Smooth muscle cell (in vitro differentiated cells): ENCODE data around the gene SMAD6. TPM values are rescaled to one million over a fixed set of nuclear protein-coding genes. Genes with fewer than 3 reads are reported as not detected.
"Not testable (repeated sequence)": the region's sequence is repeated elsewhere in the genome, so short reads cannot be mapped to it uniquely, and the experiment has no call there.

ENCODE experiments used
- DNase-seq: peaks from one replicate; lab custom pipeline; 2025; ENCODE audit not compliant: unreplicated experiment; lab: John Stamatoyannopoulos, UW
- H2AFZ ChIP-seq: fragments of 200-600 bp; sonication (generic); 2 replicates; pipeline ENCODE4 v1.6.0; 2016; ENCODE audit warnings: antibody characterized with exemption, low read depth, mild to moderate bottlenecking
- H3F3A ChIP-seq: fragments of 200-600 bp; sonication (generic); 2 replicates; pipeline ENCODE4 v1.6.0; 2017; ENCODE audit warnings: antibody characterized with exemption, low read depth
- H3K27ac ChIP-seq: fragments of 200-600 bp; sonication (generic); 2 replicates; pipeline ENCODE4 v1.5.1; 2016; ENCODE audit warnings: low read depth, mild to moderate bottlenecking
- H3K27me3 ChIP-seq: fragments of 200-600 bp; sonication (generic); 2 replicates; pipeline ENCODE4 v1.6.1; 2016; ENCODE audit warnings: low read depth, mild to moderate bottlenecking
- H3K36me3 ChIP-seq: fragments of 200-600 bp; sonication (generic); 2 replicates; pipeline ENCODE4 v1.5.1; 2016; ENCODE audit warnings: low read depth
- H3K4me1 ChIP-seq: fragments of 200-600 bp; sonication (generic); 2 replicates; pipeline ENCODE4 v1.5.1; 2016; ENCODE audit warnings: low read depth
- H3K4me2 ChIP-seq: fragments of 200-600 bp; sonication (generic); 2 replicates; pipeline ENCODE4 v1.6.0; 2016; ENCODE audit warnings: mild to moderate bottlenecking
- H3K4me3 ChIP-seq: fragments of 200-600 bp; sonication (generic); 2 replicates; pipeline ENCODE4 v1.5.1; 2016; ENCODE audit warnings: mild to moderate bottlenecking
- H3K79me2 ChIP-seq: fragments of 200-600 bp; sonication (generic); 2 replicates; pipeline ENCODE4 v1.6.0; 2016; ENCODE audit warnings: low read depth, mild to moderate bottlenecking
- H3K9ac ChIP-seq: fragments of 200-600 bp; sonication (generic); 2 replicates; pipeline ENCODE4 v1.6.0; 2016; ENCODE audit warnings: low read depth
- H3K9me3 ChIP-seq: fragments of 200-600 bp; sonication (generic); replicated peaks from 2 replicates; pipeline ENCODE4 v1.5.1; 2016; ENCODE audit warnings: low read depth
- H4K20me1 ChIP-seq: fragments of 200-600 bp; sonication (generic); 2 replicates; pipeline ENCODE4 v1.6.0; 2016; ENCODE audit warnings: low read depth
- WGBS: methylation state at CpG from one replicate; pipeline ENCODE4 v1.1.7; 2016; ENCODE audit warnings: low lambda C conversion rate; 5-methylcytosine and 5-hydroxymethylcytosine counted together
- polyA plus RNA-seq: library from polyadenylated mRNA; unstranded; fragments of >200 nt; fragmentation: Nextera tagmentation; extraction: Ambion mirVana; gene quantifications from 2 replicates; pipeline ENCODE4 v1.2.1, GENCODE V29; 2016
- total RNA-seq: library from RNA; depleted of rRNA; stranded (reverse); fragments of >200 nt; gene quantifications from 2 replicates; pipeline ENCODE4 v1.2.3, GENCODE V29; 2014
- TF ChIP-seq, protein P1 (sequence below): fragments of 200-600 bp; sonication (generic); IDR thresholded peaks from 2 replicates; pipeline ENCODE4 v1.5.1; 2017; ENCODE audit warnings: borderline replicate concordance, mild to moderate bottlenecking, antibody characterized with exemption; ENCODE audit not compliant: insufficient read depth, poor library complexity, severe bottlenecking

The SMAD6 gene
- total and polyA plus RNA-seq, 2 experiments from 2014 or later, result 42.6 to 44.0 TPM

DNA sequence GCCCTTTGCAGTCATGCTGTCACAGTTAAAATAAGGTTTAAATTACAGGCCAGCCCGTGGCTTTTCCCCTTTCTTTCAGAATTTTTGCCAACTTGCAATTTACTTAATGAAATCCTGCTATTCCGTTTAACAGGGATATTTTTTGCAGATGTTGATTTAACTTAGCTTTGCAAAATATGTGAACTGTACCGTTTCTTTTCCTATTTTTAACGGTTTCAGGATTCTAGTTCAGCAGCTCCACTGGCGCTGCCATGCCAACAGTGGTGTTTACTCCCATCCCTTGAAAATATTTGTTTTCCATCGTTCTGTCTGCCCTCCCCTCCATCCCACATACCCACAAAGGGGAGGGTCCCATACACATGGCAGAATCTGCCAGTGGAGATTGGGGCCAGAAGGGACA is 54.3 kb downstream of the SMAD6 start:
- H4K20me1 ChIP-seq, result peaks cover 100% of the 10 kb centered on the region
- 63% methylated on average over 6 of the region's 6 CpGs for WGBS
- H3K27ac ChIP-seq, result peak overlapping the region; percentile 35

DNA sequence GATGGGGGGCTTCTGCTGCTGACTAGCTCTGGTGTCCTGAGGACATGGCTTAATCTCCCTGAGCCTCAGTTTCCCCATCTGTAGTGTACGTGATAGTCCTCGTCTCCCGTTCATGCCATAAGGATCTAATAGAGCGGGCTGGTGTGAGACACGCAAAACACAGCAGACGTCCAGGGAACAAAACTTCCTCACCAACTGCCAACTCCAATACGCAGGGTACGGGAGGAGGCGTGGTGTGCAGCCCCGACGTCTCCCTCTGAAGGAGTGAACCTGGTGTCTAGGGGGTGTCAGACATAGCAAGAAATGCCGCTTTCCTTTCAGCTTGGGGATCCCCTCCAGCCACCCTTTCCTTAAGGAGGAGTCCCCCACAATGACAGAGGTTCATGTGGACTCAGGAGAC is 55.0 kb downstream of the SMAD6 start:
- Histone ChIP-seq H3K36me3 (peaks cover 7% of the 10 kb centered on the region), H3K4me1 (peaks cover 19% of the 10 kb centered on the region), H3K4me3 (no peak overlapping the region), H2AFZ (no peak overlapping the region), H3K27me3 (no peaks in the 10 kb centered on the region), H3K4me2 (no peak overlapping the region), H3F3A (peaks cover 52% of the 10 kb centered on the region), H4K20me1 (peaks cover 100% of the 10 kb centered on the region), H3K79me2 (peaks cover 97% of the 10 kb centered on the region), H3K27ac (peak overlapping the region; percentile 25), H3K9ac (no peak overlapping the region), H3K9me3 (no peaks in the 10 kb centered on the region)
- DNase-seq, result no peak
- WGBS, result 94% methylated on average over 12 of the region's 12 CpGs
- TF ChIP-seq, protein P1, sequence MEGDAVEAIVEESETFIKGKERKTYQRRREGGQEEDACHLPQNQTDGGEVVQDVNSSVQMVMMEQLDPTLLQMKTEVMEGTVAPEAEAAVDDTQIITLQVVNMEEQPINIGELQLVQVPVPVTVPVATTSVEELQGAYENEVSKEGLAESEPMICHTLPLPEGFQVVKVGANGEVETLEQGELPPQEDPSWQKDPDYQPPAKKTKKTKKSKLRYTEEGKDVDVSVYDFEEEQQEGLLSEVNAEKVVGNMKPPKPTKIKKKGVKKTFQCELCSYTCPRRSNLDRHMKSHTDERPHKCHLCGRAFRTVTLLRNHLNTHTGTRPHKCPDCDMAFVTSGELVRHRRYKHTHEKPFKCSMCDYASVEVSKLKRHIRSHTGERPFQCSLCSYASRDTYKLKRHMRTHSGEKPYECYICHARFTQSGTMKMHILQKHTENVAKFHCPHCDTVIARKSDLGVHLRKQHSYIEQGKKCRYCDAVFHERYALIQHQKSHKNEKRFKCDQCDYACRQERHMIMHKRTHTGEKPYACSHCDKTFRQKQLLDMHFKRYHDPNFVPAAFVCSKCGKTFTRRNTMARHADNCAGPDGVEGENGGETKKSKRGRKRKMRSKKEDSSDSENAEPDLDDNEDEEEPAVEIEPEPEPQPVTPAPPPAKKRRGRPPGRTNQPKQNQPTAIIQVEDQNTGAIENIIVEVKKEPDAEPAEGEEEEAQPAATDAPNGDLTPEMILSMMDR, result no peak

More for the DNA sequence above, 54.3 kb downstream of the SMAD6 start:
- DNase-seq, result no peak
- TF ChIP-seq, protein P1, result no peak
- Histone ChIP-seq H3F3A (peaks cover 47% of the 10 kb centered on the region), H3K4me2 (no peak overlapping the region), H3K9me3 (no peaks in the 10 kb centered on the region), H3K79me2 (peaks cover 99% of the 10 kb centered on the region), H3K27me3 (no peaks in the 10 kb centered on the region), H3K9ac (no peak overlapping the region), H2AFZ (no peak overlapping the region), H3K4me3 (no peak overlapping the region), H3K4me1 (peaks cover 13% of the 10 kb centered on the region), H3K36me3 (peaks cover 7% of the 10 kb centered on the region)

DNA sequence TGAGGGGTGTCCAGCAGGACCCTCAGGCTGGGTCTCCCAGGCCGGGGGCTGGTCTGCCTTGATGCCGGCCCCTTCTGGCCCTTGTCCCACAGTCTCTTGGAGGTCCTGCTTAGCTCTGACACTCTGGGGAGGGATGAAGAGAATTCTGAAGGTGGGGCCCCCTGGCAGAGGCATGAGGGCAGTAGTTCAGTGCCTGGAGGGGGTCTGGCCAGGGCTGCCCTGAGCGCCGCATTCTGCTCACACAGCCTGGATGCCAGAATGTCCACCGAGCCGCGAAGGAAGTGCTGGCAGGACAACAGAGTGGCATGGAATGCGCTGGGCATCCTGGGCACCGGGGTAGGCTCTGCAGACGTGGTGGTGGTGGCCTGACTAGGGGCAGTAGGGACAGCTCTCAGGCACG is 55.5 kb downstream of the SMAD6 start:
- TF ChIP-seq, protein P1, result no peak
- WGBS, result 91% methylated on average over 11 of the region's 11 CpGs
- Histone ChIP-seq H3K4me2 (no peak overlapping the region), H2AFZ (no peak overlapping the region), H3K36me3 (peaks cover 7% of the 10 kb centered on the region), H3K9me3 (no peaks in the 10 kb centered on the region), H3K27ac (peak overlapping the region; percentile 25), H3K9ac (no peak overlapping the region), H3K79me2 (peaks cover 97% of the 10 kb centered on the region), H3K4me3 (no peak overlapping the region), H4K20me1 (peaks cover 100% of the 10 kb centered on the region), H3F3A (peaks cover 53% of the 10 kb centered on the region), H3K27me3 (no peaks in the 10 kb centered on the region), H3K4me1 (peaks cover 19% of the 10 kb centered on the region)
- no peak for DNase-seq

DNA sequence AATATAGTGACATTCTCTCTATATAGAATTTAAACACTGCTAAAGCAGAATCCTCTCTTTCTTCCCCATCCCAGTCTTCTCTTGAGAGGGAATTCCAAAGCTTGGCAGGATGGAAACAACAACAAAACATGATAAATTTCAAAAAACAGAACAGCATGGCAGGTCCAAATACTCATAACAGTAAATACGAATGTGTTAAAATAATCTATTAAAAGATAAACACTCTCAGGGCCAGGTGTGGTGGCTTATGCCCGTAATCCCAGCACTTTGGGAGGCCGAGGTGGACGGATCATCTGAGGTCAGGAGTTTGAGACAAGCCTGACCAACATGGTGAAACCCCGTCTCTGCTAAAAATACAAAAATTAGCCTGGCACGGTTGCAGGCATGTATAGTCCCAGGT is 56.2 kb downstream of the SMAD6 start:
- H2AFZ ChIP-seq, H3K27me3 ChIP-seq, H3K4me2 ChIP-seq, H3K4me3 ChIP-seq, H3K9me3 ChIP-seq, H3K36me3 ChIP-seq, DNase-seq, H3K9ac ChIP-seq: not testable (repeated sequence)
- Histone ChIP-seq H3K27ac (peak overlapping the region; percentile 25), H4K20me1 (peaks cover 100% of the 10 kb centered on the region), H3K79me2 (peaks cover 97% of the 10 kb centered on the region), H3K4me1 (peaks cover 19% of the 10 kb centered on the region), H3F3A (peaks cover 53% of the 10 kb centered on the region)
- WGBS, result 88% methylated on average over 6 of the region's 6 CpGs
